LNCAP (cell line): ENCODE data around the gene ZNF529.

Source experiments
- TF ChIP-seq, protein P1 (sequence below): fragments of 450-650 bp; IDR thresholded peaks from 2 replicates; pipeline ENCODE4 v1.5.1; 2017; ENCODE audit warnings: mild to moderate bottlenecking

The ZNF529 gene

GRCh38 chr19:36573020-36573894 lies at the start of gene ZNF529:
TSS of gene ZNF529 (minus strand) at chr19:36573292. CDS start at chr19:36572346, 946 bp downstream.
- TF ChIP-seq, protein P1, sequence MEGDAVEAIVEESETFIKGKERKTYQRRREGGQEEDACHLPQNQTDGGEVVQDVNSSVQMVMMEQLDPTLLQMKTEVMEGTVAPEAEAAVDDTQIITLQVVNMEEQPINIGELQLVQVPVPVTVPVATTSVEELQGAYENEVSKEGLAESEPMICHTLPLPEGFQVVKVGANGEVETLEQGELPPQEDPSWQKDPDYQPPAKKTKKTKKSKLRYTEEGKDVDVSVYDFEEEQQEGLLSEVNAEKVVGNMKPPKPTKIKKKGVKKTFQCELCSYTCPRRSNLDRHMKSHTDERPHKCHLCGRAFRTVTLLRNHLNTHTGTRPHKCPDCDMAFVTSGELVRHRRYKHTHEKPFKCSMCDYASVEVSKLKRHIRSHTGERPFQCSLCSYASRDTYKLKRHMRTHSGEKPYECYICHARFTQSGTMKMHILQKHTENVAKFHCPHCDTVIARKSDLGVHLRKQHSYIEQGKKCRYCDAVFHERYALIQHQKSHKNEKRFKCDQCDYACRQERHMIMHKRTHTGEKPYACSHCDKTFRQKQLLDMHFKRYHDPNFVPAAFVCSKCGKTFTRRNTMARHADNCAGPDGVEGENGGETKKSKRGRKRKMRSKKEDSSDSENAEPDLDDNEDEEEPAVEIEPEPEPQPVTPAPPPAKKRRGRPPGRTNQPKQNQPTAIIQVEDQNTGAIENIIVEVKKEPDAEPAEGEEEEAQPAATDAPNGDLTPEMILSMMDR = no peak

GRCh38 chr19:36605877-36606478 lies 32.9 kb upstream of the ZNF529 start:
- TF ChIP-seq, protein P1 = no peak

- TF ChIP-seq, protein P1 = no peak
Observed at GRCh38 chr19:36605101-36605876, 32.2 kb upstream of the ZNF529 start, which contains the start of gene ZNF382. TSS of gene ZNF382 (plus strand) at chr19:36605313. CDS start at chr19:36609915, 4,602 bp downstream.

DNA sequence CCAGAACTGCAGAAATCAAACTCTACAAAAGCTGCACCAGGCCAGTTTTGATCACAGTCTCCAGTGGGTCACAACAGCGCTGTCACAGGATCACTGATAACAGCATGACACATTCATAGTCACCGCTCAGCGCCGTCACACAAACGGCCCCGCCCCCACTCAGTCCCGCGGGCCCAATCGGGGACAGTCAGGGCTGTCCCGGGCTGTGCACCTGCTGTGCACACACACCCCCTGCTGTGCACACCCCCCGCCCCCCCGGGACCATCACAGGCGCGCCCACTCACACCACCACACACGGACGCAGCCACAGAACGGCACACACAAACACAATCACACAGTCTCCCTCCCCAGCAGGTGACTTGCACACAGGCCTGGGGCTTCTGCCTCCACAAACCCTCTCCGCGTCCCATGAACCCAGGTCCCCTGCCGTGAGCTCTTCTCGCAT lies 31.6 kb upstream of the ZNF529 start:
- TF ChIP-seq, protein P1 = no peak

GRCh38 chr19:36579255-36579654 lies 6.2 kb upstream of the ZNF529 start:
- TF ChIP-seq, protein P1 = no peak

DNA sequence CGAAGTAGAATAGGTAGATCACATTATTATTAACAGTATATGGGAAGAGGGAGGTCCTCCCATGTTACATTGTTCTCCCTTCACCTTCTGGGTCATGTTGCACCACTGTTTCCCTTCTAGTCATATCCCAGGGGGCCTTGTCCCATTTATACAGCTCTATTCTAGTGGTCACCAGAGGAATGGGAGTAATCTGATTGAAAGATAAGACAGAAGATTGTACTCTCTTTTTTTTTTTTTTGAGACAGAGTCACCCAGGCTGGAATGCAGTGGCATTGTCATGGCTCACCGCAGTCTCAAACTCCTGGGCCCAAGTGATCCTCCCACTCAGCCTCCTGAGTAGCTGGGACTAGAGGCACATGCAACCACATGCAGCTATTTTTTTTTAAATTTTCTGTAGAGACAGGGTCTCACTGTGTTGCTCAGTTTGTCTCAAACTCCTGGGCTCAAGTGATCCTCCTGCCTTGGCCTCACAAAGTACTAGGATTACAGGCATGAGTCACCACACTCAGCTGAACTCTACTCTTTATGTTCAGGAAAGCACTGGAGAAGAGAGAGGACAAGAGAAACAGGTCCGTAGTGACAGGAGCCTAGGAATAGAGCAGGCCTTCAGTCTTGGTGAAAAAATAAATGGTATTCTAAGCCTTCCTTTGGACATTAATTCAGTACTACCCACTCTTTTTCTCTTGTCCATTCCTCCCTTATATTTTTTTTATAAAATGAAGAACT lies 4.3 kb upstream of the ZNF529 start:
- TF ChIP-seq, protein P1 = no peak

- TF ChIP-seq, protein P1 = no peak
Observed at GRCh38 chr19:36574741-36575140, 1.6 kb upstream of the ZNF529 start.
